ENCODE results near the gene ARHGAP25. TPM values are rescaled to one million over a fixed set of nuclear protein-coding genes. Genes with fewer than 3 reads are reported as not detected.
A peak's percentile ranks its signal among the peaks of the same experiment; 100 is the strongest.

The ARHGAP25 gene
- total and polyA plus RNA-seq, 2 donors (not counting 1 experiment from before 2014, with no cell fraction given), result 2.7 to 5.8 TPM

DNA sequence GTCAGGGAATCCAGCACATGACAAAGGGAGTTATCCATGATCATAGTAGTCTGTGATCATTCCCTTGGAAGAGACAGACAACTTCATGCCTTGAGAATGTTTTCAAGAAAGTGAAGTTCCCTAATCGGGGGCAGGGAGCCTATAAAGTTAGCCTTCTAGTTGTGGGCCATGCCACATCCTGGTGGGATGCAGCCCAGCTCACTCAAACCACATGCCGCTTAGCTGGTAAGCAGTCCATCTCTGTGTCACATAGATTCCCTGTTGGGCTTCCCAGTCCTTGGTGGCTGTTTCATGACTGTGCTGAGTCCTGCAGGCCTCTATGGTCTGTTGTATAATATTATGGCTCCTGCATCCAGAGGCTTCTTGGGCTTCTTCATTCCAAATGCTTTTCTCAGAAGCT lies 11.4 kb upstream of the ARHGAP25 start:
- Histone ChIP-seq H3K79me2 (ENCODE audit: control insufficient read depth, insufficient read depth, low read length) (no peaks in the 10 kb centered on the region), H2AFZ (ENCODE audit: low read length) (no peak overlapping the region), H3K4me1 (ENCODE audit: control insufficient read depth, extremely low read depth, insufficient read depth, low read length) (no peaks in the 10 kb centered on the region), H3K27me3 (ENCODE audit: control insufficient read depth, insufficient read depth, low read length) (no peaks in the 10 kb centered on the region), H3K27ac (ENCODE audit: insufficient read depth, low read length) (no peak overlapping the region), H3K4me3 (replicated peaks in 1 of 4; ENCODE audit: control extremely low read depth in 1 of 4, insufficient read depth in 1 of 4, low read depth in 3 of 4, low read length in 4 of 4) (no peak overlapping the region), H3K9ac (ENCODE audit: insufficient read depth, low read length) (no peak overlapping the region), H3K4me2 (ENCODE audit: extremely low read depth, insufficient read depth, low read length) (no peak overlapping the region), H3K36me3 (ENCODE audit: control insufficient read depth, insufficient read depth, low read length) (no peaks in the 10 kb centered on the region), H3K9me3 (ENCODE audit: control insufficient read depth, insufficient read depth, low read depth, low read length) (no peaks in the 10 kb centered on the region), H4K20me1 (ENCODE audit: control insufficient read depth, extremely low read depth, insufficient read depth, low read length) (no peaks in the 10 kb centered on the region)
- TF ChIP-seq, protein P1, sequence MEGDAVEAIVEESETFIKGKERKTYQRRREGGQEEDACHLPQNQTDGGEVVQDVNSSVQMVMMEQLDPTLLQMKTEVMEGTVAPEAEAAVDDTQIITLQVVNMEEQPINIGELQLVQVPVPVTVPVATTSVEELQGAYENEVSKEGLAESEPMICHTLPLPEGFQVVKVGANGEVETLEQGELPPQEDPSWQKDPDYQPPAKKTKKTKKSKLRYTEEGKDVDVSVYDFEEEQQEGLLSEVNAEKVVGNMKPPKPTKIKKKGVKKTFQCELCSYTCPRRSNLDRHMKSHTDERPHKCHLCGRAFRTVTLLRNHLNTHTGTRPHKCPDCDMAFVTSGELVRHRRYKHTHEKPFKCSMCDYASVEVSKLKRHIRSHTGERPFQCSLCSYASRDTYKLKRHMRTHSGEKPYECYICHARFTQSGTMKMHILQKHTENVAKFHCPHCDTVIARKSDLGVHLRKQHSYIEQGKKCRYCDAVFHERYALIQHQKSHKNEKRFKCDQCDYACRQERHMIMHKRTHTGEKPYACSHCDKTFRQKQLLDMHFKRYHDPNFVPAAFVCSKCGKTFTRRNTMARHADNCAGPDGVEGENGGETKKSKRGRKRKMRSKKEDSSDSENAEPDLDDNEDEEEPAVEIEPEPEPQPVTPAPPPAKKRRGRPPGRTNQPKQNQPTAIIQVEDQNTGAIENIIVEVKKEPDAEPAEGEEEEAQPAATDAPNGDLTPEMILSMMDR (conservative IDR thresholded peaks at IDR 0.05 in 1 of 2, IDR thresholded peaks at IDR 0.05 in 1 of 2; ENCODE audit: low read depth in 1 of 2, low read length in 2 of 2), result no peak
- no peak for TF ChIP-seq EZH2 (IDR thresholded peaks at IDR 0.05; ENCODE audit: low read length, missing control alignments)
- DNase-seq (ENCODE audit: low read depth in 2 of 2), result no peak

DNA sequence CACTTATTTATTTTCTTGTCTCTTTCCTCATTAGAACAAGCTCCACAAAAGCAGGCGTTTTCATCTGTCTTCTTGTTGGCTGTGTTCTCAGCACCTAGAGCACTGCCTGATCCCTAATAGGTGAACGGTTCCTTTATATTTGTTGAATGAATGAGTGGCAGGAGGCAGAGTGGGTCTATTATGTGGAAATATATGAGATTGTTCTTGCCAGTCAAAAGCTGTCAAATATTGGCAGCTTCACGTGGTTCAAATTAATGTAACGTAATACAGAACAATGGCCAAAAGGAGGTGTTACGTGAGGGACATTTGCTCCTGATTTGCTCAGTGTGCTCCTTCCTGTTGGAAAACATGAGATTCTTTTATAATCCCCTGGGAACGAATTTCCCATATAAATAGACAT lies 8.5 kb upstream of the ARHGAP25 start:
- no peak overlapping the region for H2AFZ ChIP-seq (ENCODE audit: low read length)
- H3K9me3 ChIP-seq (ENCODE audit: control insufficient read depth, insufficient read depth, low read depth, low read length), result no peaks in the 10 kb centered on the region
- no peak for TF ChIP-seq EZH2 (IDR thresholded peaks at IDR 0.05; ENCODE audit: low read length, missing control alignments)
- TF ChIP-seq, protein P1 (conservative IDR thresholded peaks at IDR 0.05 in 1 of 2, IDR thresholded peaks at IDR 0.05 in 1 of 2; ENCODE audit: low read depth in 1 of 2, low read length in 2 of 2), result no peak
- H3K27ac ChIP-seq (ENCODE audit: insufficient read depth, low read length), result no peak overlapping the region
- peaks cover 2% of the 10 kb centered on the region for H3K4me1 ChIP-seq (ENCODE audit: control insufficient read depth, extremely low read depth, insufficient read depth, low read length)
- no peak overlapping the region for H3K4me2 ChIP-seq (ENCODE audit: extremely low read depth, insufficient read depth, low read length)
- H3K27me3 ChIP-seq (ENCODE audit: control insufficient read depth, insufficient read depth, low read length), result no peaks in the 10 kb centered on the region
- no peak overlapping the region for H3K9ac ChIP-seq (ENCODE audit: insufficient read depth, low read length)
- H3K36me3 ChIP-seq (ENCODE audit: control insufficient read depth, insufficient read depth, low read length), result no peaks in the 10 kb centered on the region
- DNase-seq (ENCODE audit: low read depth in 2 of 2), result no peak
- H3K79me2 ChIP-seq (ENCODE audit: control insufficient read depth, insufficient read depth, low read length), result no peaks in the 10 kb centered on the region
- no peak overlapping the region for H3K4me3 ChIP-seq (replicated peaks in 1 of 4; ENCODE audit: control extremely low read depth in 1 of 4, insufficient read depth in 1 of 4, low read depth in 3 of 4, low read length in 4 of 4)
- no peaks in the 10 kb centered on the region for H4K20me1 ChIP-seq (ENCODE audit: control insufficient read depth, extremely low read depth, insufficient read depth, low read length)

DNA sequence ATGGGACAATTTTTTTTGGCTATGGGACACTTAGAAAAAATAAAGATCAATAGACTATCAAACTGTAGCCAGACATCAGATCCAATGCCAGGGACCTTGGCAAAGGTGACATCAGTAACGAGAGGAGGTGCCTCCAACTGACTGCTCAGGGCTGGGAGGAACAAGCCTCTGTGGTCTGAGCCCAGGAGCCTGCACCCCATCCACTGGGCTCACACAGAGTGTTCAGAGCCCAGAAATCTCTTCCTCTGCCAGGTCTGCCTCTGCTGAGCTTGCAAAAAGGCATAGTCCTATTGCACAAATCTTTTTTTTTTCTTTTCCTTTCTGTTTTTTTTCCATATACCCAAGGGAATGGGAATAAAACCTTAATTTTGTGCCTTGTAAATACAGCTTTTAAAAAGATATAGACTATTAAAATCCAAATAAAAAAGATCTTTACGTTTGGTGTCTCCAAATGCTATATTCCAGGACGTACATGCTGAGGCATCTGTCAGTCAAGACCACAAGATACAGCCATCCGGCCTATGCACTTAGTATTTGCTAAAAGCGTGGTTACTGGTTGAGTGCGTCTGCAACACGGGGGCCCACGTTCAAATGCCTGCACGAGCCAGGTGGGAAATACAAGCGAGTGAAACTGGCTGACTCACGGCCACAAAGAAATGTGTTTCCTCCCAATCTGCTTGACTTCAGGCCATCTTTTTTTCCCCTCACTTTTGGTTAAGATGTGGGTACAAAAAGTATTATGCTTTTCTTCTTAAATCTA lies 7.8 kb upstream of the ARHGAP25 start:
- DNase-seq (ENCODE audit: low read depth in 2 of 2), result peak in 1 of 2 donors; percentile 80
- no peaks in the 10 kb centered on the region for H3K9me3 ChIP-seq (ENCODE audit: control insufficient read depth, insufficient read depth, low read depth, low read length)
- no peak overlapping the region for H2AFZ ChIP-seq (ENCODE audit: low read length)
- H3K9ac ChIP-seq (ENCODE audit: insufficient read depth, low read length), result no peak overlapping the region
- H3K4me3 ChIP-seq (replicated peaks in 1 of 4; ENCODE audit: control extremely low read depth in 1 of 4, insufficient read depth in 1 of 4, low read depth in 3 of 4, low read length in 4 of 4), result no peak overlapping the region
- no peak overlapping the region for H3K4me2 ChIP-seq (ENCODE audit: extremely low read depth, insufficient read depth, low read length)
- no peaks in the 10 kb centered on the region for H3K27me3 ChIP-seq (ENCODE audit: control insufficient read depth, insufficient read depth, low read length)
- H4K20me1 ChIP-seq (ENCODE audit: control insufficient read depth, extremely low read depth, insufficient read depth, low read length), result no peaks in the 10 kb centered on the region
- H3K36me3 ChIP-seq (ENCODE audit: control insufficient read depth, insufficient read depth, low read length), result no peaks in the 10 kb centered on the region
- peaks cover 2% of the 10 kb centered on the region for H3K4me1 ChIP-seq (ENCODE audit: control insufficient read depth, extremely low read depth, insufficient read depth, low read length)
- H3K79me2 ChIP-seq (ENCODE audit: control insufficient read depth, insufficient read depth, low read length), result no peaks in the 10 kb centered on the region
- TF ChIP-seq EZH2 (IDR thresholded peaks at IDR 0.05; ENCODE audit: low read length, missing control alignments), result no peak
- TF ChIP-seq, protein P1 (conservative IDR thresholded peaks at IDR 0.05 in 1 of 2, IDR thresholded peaks at IDR 0.05 in 1 of 2; ENCODE audit: low read depth in 1 of 2, low read length in 2 of 2), result no peak
- H3K27ac ChIP-seq (ENCODE audit: insufficient read depth, low read length), result no peak overlapping the region

Measured in fibroblast of lung (primary cell).